ENCODE measurements around the gene WAS. TPM values are rescaled to one million over a fixed set of nuclear protein-coding genes. Genes with fewer than 3 reads are reported as not detected.

The WAS gene
- polyA plus RNA-seq, 3 donors = 22.8 to 159 (median 38.0) TPM

GRCh38 chrX:48719958-48720357 is 36.4 kb downstream of the WAS start:
- Histone ChIP-seq H3K4me3 (replicated peaks in 1 of 3; ENCODE audit: low read depth in 2 of 3, low read length in 3 of 3) (no peak overlapping the region), H3K27ac (ENCODE audit: low read depth in 1 of 2, low read length in 2 of 2) (no peak overlapping the region), H3K36me3 (replicated peaks in 1 of 2; ENCODE audit: control insufficient read depth in 1 of 2, insufficient read depth in 2 of 2, low read length in 2 of 2) (no peaks in the 10 kb centered on the region), H4K20me1 (ENCODE audit: insufficient read depth, low read length) (no peaks in the 10 kb centered on the region), H3K27me3 (ENCODE audit: control insufficient read depth in 2 of 2, insufficient read depth in 2 of 2, low read length in 2 of 2) (no peaks in the 10 kb centered on the region), H3K9ac (ENCODE audit: insufficient read depth, low read length, poor library complexity, severe bottlenecking) (no peak overlapping the region), H2AFZ (ENCODE audit: insufficient read depth, low read depth, low read length, poor library complexity, severe bottlenecking) (no peak overlapping the region), H3K79me2 (ENCODE audit: insufficient read depth, low read length) (no peaks in the 10 kb centered on the region), H3K4me1 (ENCODE audit: control insufficient read depth in 1 of 2, insufficient read depth in 2 of 2, low read length in 2 of 2) (no peaks in the 10 kb centered on the region), H3K4me2 (replicated peaks; ENCODE audit: extremely low read depth, low read length, poor library complexity, severe bottlenecking) (no peak overlapping the region), H3K9me3 (replicated peaks in 1 of 2; ENCODE audit: control insufficient read depth in 1 of 2, insufficient read depth in 1 of 2, low read length in 2 of 2) (no peaks in the 10 kb centered on the region)
- intact Hi-C loops (cut with micrococcal nuclease) = no loop called here
- Mint-ChIP-seq H3K36me3 (no peaks in the 10 kb centered on the region), H3K9me3 (peaks cover 0 to 2% (median 0%) of the 10 kb centered on the region in 7 donors), H3K4me1 (no peaks in the 10 kb centered on the region), H3K27me3 (ENCODE audit: low read depth in 3 of 3) (peaks cover 0 to 6% (median 2%) of the 10 kb centered on the region in 3 donors), H3K27ac (no peak overlapping the region), H3K4me3 (no peak overlapping the region)
- WGBS (ENCODE audit: insufficient coverage) = 75% methylated on average over 2 of the region's 2 CpGs
- no peak for TF ChIP-seq CTCF (IDR thresholded peaks at IDR 0.05)
- no peak for DNase-seq

GRCh38 chrX:48720577-48721250 is 37.1 kb downstream of the WAS start:
- Mint-ChIP-seq H3K4me3 (no peak overlapping the region), H3K36me3 (no peaks in the 10 kb centered on the region), H3K4me1 (no peaks in the 10 kb centered on the region), H3K27ac (no peak overlapping the region), H3K9me3 (peaks cover 0 to 2% (median 0%) of the 10 kb centered on the region in 7 donors), H3K27me3 (ENCODE audit: low read depth in 3 of 3) (peaks cover 0 to 6% (median 2%) of the 10 kb centered on the region in 3 donors)
- H3K4me1 ChIP-seq (ENCODE audit: control insufficient read depth in 1 of 2, insufficient read depth in 2 of 2, low read length in 2 of 2) = no peaks in the 10 kb centered on the region
- H2AFZ ChIP-seq (ENCODE audit: insufficient read depth, low read depth, low read length, poor library complexity, severe bottlenecking) = no peak overlapping the region
- H3K9me3 ChIP-seq (replicated peaks in 1 of 2; ENCODE audit: control insufficient read depth in 1 of 2, insufficient read depth in 1 of 2, low read length in 2 of 2) = no peaks in the 10 kb centered on the region
- H3K36me3 ChIP-seq (replicated peaks in 1 of 2; ENCODE audit: control insufficient read depth in 1 of 2, insufficient read depth in 2 of 2, low read length in 2 of 2) = no peaks in the 10 kb centered on the region
- H3K79me2 ChIP-seq (ENCODE audit: insufficient read depth, low read length) = no peaks in the 10 kb centered on the region
- H3K27ac ChIP-seq (ENCODE audit: low read depth in 1 of 2, low read length in 2 of 2) = no peak overlapping the region
- no peak overlapping the region for H3K4me2 ChIP-seq (replicated peaks; ENCODE audit: extremely low read depth, low read length, poor library complexity, severe bottlenecking)
- no peaks in the 10 kb centered on the region for H4K20me1 ChIP-seq (ENCODE audit: insufficient read depth, low read length)
- no peaks in the 10 kb centered on the region for H3K27me3 ChIP-seq (ENCODE audit: control insufficient read depth in 2 of 2, insufficient read depth in 2 of 2, low read length in 2 of 2)
- H3K9ac ChIP-seq (ENCODE audit: insufficient read depth, low read length, poor library complexity, severe bottlenecking) = no peak overlapping the region
- no peak for TF ChIP-seq CTCF (IDR thresholded peaks at IDR 0.05)
- intact Hi-C loops (cut with micrococcal nuclease) = no loop called here
- DNase-seq = no peak
- no peak overlapping the region for H3K4me3 ChIP-seq (replicated peaks in 1 of 3; ENCODE audit: low read depth in 2 of 3, low read length in 3 of 3)
- WGBS (ENCODE audit: insufficient coverage) = 85% methylated on average over 4 of the region's 4 CpGs

All from CD14-positive monocyte (primary cell).